H9 (cell line): Measurements from ENCODE around the gene PYGB. TPM values are rescaled to one million over a fixed set of nuclear protein-coding genes. Genes with fewer than 3 reads are reported as not detected.

Source experiments
- DNase-seq: peaks from one replicate; pipeline ENCODE4 v3.0.0-alpha.2; 2017
- H2AFZ ChIP-seq: one replicate; pipeline ENCODE4 v1.6.1; 2013; ENCODE audit warnings: mild to moderate bottlenecking, low read length, control low read depth, moderate library complexity
- H2AK5ac ChIP-seq: 2 replicates; pipeline ENCODE4 v1.6.1; 2013; ENCODE audit warnings: low read length, control low read depth, mixed read lengths; ENCODE audit not compliant: insufficient read length
- H2BK120ac ChIP-seq: one replicate; pipeline ENCODE4 v1.6.1; 2013; ENCODE audit warnings: low read depth, mild to moderate bottlenecking, low read length, control low read depth, inconsistent platforms; ENCODE audit not compliant: poor library complexity, severe bottlenecking
- H2BK12ac ChIP-seq: 2 replicates; pipeline ENCODE4 v1.6.1; 2013; ENCODE audit warnings: low read length, control low read depth, mixed read lengths, low read depth; ENCODE audit not compliant: insufficient read length
- H2BK15ac ChIP-seq: 2 replicates; pipeline ENCODE4 v1.6.1; 2013; ENCODE audit warnings: low read depth, low read length, control low read depth
- H2BK20ac ChIP-seq: one replicate; pipeline ENCODE4 v1.6.1; 2013; ENCODE audit warnings: low read depth, mild to moderate bottlenecking, low read length, control low read depth, inconsistent platforms; ENCODE audit not compliant: poor library complexity, severe bottlenecking
- H2BK5ac ChIP-seq: 2 replicates; pipeline ENCODE4 v1.6.1; 2013; ENCODE audit warnings: low read length, control low read depth, mixed read lengths; ENCODE audit not compliant: insufficient read length
- H3K14ac ChIP-seq: 2 replicates; pipeline ENCODE4 v1.6.1; 2013; ENCODE audit warnings: low read length, control low read depth; ENCODE audit not compliant: insufficient read depth
- H3K18ac ChIP-seq: 2 replicates; pipeline ENCODE4 v1.6.1; 2013; ENCODE audit warnings: low read depth, mild to moderate bottlenecking, mixed read lengths, low read length, control low read depth; ENCODE audit not compliant: insufficient read length
- H3K23ac ChIP-seq: 2 replicates; pipeline ENCODE4 v1.6.1; 2013; ENCODE audit warnings: low read length, control low read depth, mixed read lengths, low read depth; ENCODE audit not compliant: insufficient read length
- H3K23me2 ChIP-seq: 2 replicates; pipeline ENCODE4 v1.6.1; 2013; ENCODE audit warnings: low read depth, mild to moderate bottlenecking, mixed read lengths, low read length, control low read depth; ENCODE audit not compliant: insufficient read length, poor library complexity, severe bottlenecking
- H3K27ac ChIP-seq: 2 replicates; pipeline ENCODE4 v1.5.1; 2013; ENCODE audit warnings: low read length, control low read depth, mixed read lengths, low read depth; ENCODE audit not compliant: insufficient read length
- H3K27me3 ChIP-seq: 2 replicates; pipeline ENCODE4 v1.6.1; 2013; ENCODE audit warnings: low read length, control low read depth, inconsistent platforms; ENCODE audit not compliant: insufficient read depth
- H3K4ac ChIP-seq: 2 replicates; pipeline ENCODE4 v1.6.1; 2013; ENCODE audit warnings: low read depth, mild to moderate bottlenecking, control low read depth, inconsistent platforms, low read length, moderate library complexity
- H3K4me1 ChIP-seq: 2 replicates; pipeline ENCODE4 v1.6.1; 2013; ENCODE audit warnings: low read length, control low read depth, inconsistent platforms; ENCODE audit not compliant: insufficient read depth
- H3K4me2 ChIP-seq: 2 replicates; pipeline ENCODE4 v1.6.1; 2013; ENCODE audit warnings: low read length, control low read depth, mixed read lengths; ENCODE audit not compliant: insufficient read length, insufficient read depth
- H3K56ac ChIP-seq: 2 replicates; pipeline ENCODE4 v1.6.1; 2013; ENCODE audit warnings: low read depth, mild to moderate bottlenecking, mixed read lengths, low read length, control low read depth; ENCODE audit not compliant: insufficient read length
- H3K79me1 ChIP-seq: 2 replicates; pipeline ENCODE4 v1.6.1; 2013; ENCODE audit warnings: low read depth, mild to moderate bottlenecking, moderate library complexity, low read length, control low read depth, inconsistent platforms; ENCODE audit not compliant: insufficient read depth, poor library complexity, severe bottlenecking
- H3K79me2 ChIP-seq: 2 replicates; pipeline ENCODE4 v1.6.1; 2013; ENCODE audit warnings: low read length, control low read depth, inconsistent platforms; ENCODE audit not compliant: insufficient read depth
- H3K9ac ChIP-seq: 2 replicates; pipeline ENCODE4 v1.6.1; 2013; ENCODE audit warnings: low read length, control low read depth, mixed read lengths; ENCODE audit not compliant: insufficient read length; ENCODE audit errors: extremely low read depth
- H3K9me3 ChIP-seq: one replicate; pipeline ENCODE4 v1.6.1; 2013; ENCODE audit warnings: low read depth, low read length, inconsistent platforms; ENCODE audit not compliant: control insufficient read depth
- H3T11ph ChIP-seq: one replicate; pipeline ENCODE4 v1.6.1; 2013; ENCODE audit warnings: mild to moderate bottlenecking, low read length, control low read depth, inconsistent platforms
- H4K20me1 ChIP-seq: one replicate; pipeline ENCODE4 v1.6.1; 2013; ENCODE audit not compliant: control insufficient read depth, insufficient read length, insufficient read depth
- H4K5ac ChIP-seq: 2 replicates; pipeline ENCODE4 v1.6.1; 2013; ENCODE audit warnings: low read depth, mild to moderate bottlenecking, mixed read lengths, low read length, control low read depth; ENCODE audit not compliant: insufficient read length
- H4K8ac ChIP-seq: replicated peaks from 2 replicates; pipeline ENCODE4 v1.6.1; 2013; ENCODE audit warnings: low read length, control low read depth, mixed read lengths, low read depth; ENCODE audit not compliant: insufficient read length
- H4K91ac ChIP-seq: 2 replicates; pipeline ENCODE4 v1.6.1; 2013; ENCODE audit warnings: low read depth, mild to moderate bottlenecking, moderate library complexity, mixed read lengths, low read length, control low read depth; ENCODE audit not compliant: insufficient read length
- H3K27ac Mint-ChIP-seq, 3 experiments: 2 replicates in 2 of 3; 3 replicates in 1 of 3; pipeline ENCODE4 v1.8.0; 2020 to 2021; ENCODE audit warnings: mixed read lengths in 3 of 3, mild to moderate bottlenecking in 1 of 3, moderate library complexity in 1 of 3
- H3K27me3 Mint-ChIP-seq: 2 replicates; pipeline ENCODE4 v1.8.0; 2021; ENCODE audit warnings: low read depth, mild to moderate bottlenecking, moderate library complexity, mixed read lengths
- H3K36me3 Mint-ChIP-seq, 3 experiments: 2 replicates in 2 of 3; 3 replicates in 1 of 3; pipeline ENCODE4 v1.8.0; 2020 to 2021; ENCODE audit warnings: low read depth in 3 of 3, mixed read lengths in 3 of 3; ENCODE audit not compliant: insufficient read depth in 1 of 3
- H3K4me1 Mint-ChIP-seq, 2 experiments: 2 replicates each; pipeline ENCODE4 v1.8.0; 2020; ENCODE audit warnings: mixed read lengths in 2 of 2
- H3K4me3 Mint-ChIP-seq, 2 experiments: 2 replicates in 1 of 2; 3 replicates in 1 of 2; pipeline ENCODE4 v1.8.0; 2020 to 2021; ENCODE audit warnings: mild to moderate bottlenecking in 2 of 2, mixed read lengths in 2 of 2, moderate library complexity in 1 of 2
- H3K9me3 Mint-ChIP-seq, 2 experiments: 2 replicates in 1 of 2; 3 replicates in 1 of 2; pipeline ENCODE4 v1.8.0; 2020; ENCODE audit warnings: mild to moderate bottlenecking in 2 of 2, mixed read lengths in 2 of 2, moderate library complexity in 1 of 2
- WGBS: extraction: QIAGEN DNeasy Blood & Tissue Kit; methylation state at CpG from one replicate; pipeline ENCODE4 v1.1.7; 2013; ENCODE audit warnings: missing lambda C conversion rate, low lambda C conversion rate, mixed read lengths; ENCODE audit not compliant: insufficient read length; ENCODE audit errors: extremely low coverage; 5-methylcytosine and 5-hydroxymethylcytosine counted together
- total RNA-seq: library from RNA; stranded (reverse); gene quantifications from 2 replicates; pipeline ENCODE4 v1.2.1, GENCODE V29; 2021
- TF ChIP-seq, protein P1 (sequence below): fragments of 200-600 bp; sonication (generic); conservative IDR thresholded peaks from 3 replicates; pipeline ENCODE4 v1.8.0; 2021; ENCODE audit warnings: antibody characterized with exemption, mild to moderate bottlenecking

The PYGB gene
- total RNA-seq, 1 experiment from 2014 or later, result 46.9 TPM

DNA sequence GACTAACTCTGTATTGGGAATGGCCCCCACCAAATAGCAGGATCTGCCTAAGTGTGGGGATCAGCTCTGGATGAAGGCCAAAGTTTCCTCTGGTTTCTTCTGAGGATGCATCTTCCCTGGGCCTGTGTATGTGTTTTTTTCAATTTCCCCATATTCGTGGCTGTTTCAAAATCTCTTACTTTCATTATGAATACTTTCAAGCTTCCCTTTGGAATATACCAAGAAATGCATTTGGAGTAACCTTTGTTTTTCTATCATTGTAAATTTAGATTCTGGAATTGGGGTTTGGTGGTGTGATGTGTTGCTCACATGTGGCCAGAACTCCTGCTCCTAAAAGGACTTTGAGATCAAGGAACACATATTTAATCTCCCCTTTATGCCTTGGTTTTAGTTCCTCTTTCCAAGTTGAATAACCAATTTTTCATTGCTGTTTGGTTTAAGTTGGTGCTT, 44.0 kb upstream of the PYGB start:
- no peak overlapping the region for H4K5ac ChIP-seq
- no peak overlapping the region for H2BK20ac ChIP-seq
- H3K27me3 ChIP-seq, result no peaks in the 10 kb centered on the region
- H3K9me3 Mint-ChIP-seq, result no peaks in the 10 kb centered on the region
- no peak overlapping the region for H2BK15ac ChIP-seq
- H2BK12ac ChIP-seq, result no peak overlapping the region
- H3K23me2 ChIP-seq, result no peaks in the 10 kb centered on the region
- peaks cover 25 to 30% of the 10 kb centered on the region in 2 experiments for H3K4me1 Mint-ChIP-seq
- H3K27ac ChIP-seq, result no peak overlapping the region
- H3K4ac ChIP-seq, result no peak overlapping the region
- H3K9ac ChIP-seq, result no peak overlapping the region
- TF ChIP-seq, protein P1, sequence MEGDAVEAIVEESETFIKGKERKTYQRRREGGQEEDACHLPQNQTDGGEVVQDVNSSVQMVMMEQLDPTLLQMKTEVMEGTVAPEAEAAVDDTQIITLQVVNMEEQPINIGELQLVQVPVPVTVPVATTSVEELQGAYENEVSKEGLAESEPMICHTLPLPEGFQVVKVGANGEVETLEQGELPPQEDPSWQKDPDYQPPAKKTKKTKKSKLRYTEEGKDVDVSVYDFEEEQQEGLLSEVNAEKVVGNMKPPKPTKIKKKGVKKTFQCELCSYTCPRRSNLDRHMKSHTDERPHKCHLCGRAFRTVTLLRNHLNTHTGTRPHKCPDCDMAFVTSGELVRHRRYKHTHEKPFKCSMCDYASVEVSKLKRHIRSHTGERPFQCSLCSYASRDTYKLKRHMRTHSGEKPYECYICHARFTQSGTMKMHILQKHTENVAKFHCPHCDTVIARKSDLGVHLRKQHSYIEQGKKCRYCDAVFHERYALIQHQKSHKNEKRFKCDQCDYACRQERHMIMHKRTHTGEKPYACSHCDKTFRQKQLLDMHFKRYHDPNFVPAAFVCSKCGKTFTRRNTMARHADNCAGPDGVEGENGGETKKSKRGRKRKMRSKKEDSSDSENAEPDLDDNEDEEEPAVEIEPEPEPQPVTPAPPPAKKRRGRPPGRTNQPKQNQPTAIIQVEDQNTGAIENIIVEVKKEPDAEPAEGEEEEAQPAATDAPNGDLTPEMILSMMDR, result no peak
- H3K23ac ChIP-seq, result no peak overlapping the region
- no peaks in the 10 kb centered on the region for H3K79me1 ChIP-seq
- H4K91ac ChIP-seq, result no peak overlapping the region
- no peak overlapping the region for H2AFZ ChIP-seq
- H3K18ac ChIP-seq, result no peak overlapping the region
- no peaks in the 10 kb centered on the region for H3K9me3 ChIP-seq
- H4K20me1 ChIP-seq, result no peaks in the 10 kb centered on the region
- WGBS, result no CpG with 5 or more reads among the region's 1 CpG
- no peak overlapping the region for H2AK5ac ChIP-seq
- no peak for DNase-seq
- no peak overlapping the region for H3K27ac Mint-ChIP-seq
- H3K4me3 Mint-ChIP-seq, result no peak overlapping the region
- no peak overlapping the region for H3T11ph ChIP-seq
- H3K56ac ChIP-seq, result no peak overlapping the region
- no peak overlapping the region for H2BK5ac ChIP-seq
- no peak overlapping the region for H3K14ac ChIP-seq
- H3K4me1 ChIP-seq, result no peaks in the 10 kb centered on the region; the same call in 1 of the 2 replicates
- no peaks in the 10 kb centered on the region; a peak in 1 of 7 replicates for H3K36me3 Mint-ChIP-seq
- H3K4me2 ChIP-seq, result no peak overlapping the region
- H3K79me2 ChIP-seq, result no peaks in the 10 kb centered on the region
- H4K8ac ChIP-seq, result no peak overlapping the region
- H2BK120ac ChIP-seq, result no peak overlapping the region
- H3K27me3 Mint-ChIP-seq, result no peaks in the 10 kb centered on the region
